HG03520 (cell line): ENCODE data around the gene DDN.

ENCODE experiments used
- ATAC-seq: cut with Tn5 transposase; IDR thresholded peaks from one replicate; pipeline ENCODE4 v1.9.1; 2021; ENCODE audit warnings: mild to moderate bottlenecking, moderate library complexity; ENCODE audit not compliant: unreplicated experiment

Gene DDN

GRCh38 chr12:48999371-49000131 lies at the start of gene DDN:
TSS of gene DDN (minus strand) at chr12:48999375. CDS start at chr12:48999287, 88 bp downstream.
- ATAC-seq: peak; percentile 41

GRCh38 chr12:49048953-49049352 lies 49.8 kb upstream of the DDN start:
- no peak for ATAC-seq

- ATAC-seq: no peak
Measured at GRCh38 chr12:49046129-49046895, 47.1 kb upstream of the DDN start.

GRCh38 chr12:49044660-49045059 lies 45.5 kb upstream of the DDN start:
- ATAC-seq: no peak

GRCh38 chr12:49043856-49044258 lies 44.7 kb upstream of the DDN start:
- ATAC-seq: no peak

GRCh38 chr12:49043241-49043640 lies 44.1 kb upstream of the DDN start:
- ATAC-seq: no peak

- no peak for ATAC-seq
Measured at GRCh38 chr12:49041881-49042484, 42.8 kb upstream of the DDN start.

GRCh38 chr12:49041036-49041880 lies 42.1 kb upstream of the DDN start:
- no peak for ATAC-seq

GRCh38 chr12:49040364-49040855 lies 41.2 kb upstream of the DDN start:
- no peak for ATAC-seq

- no peak for ATAC-seq
Measured at GRCh38 chr12:49039421-49040363, 40.5 kb upstream of the DDN start.

GRCh38 chr12:49038291-49038955 lies 39.2 kb upstream of the DDN start:
- no peak for ATAC-seq

GRCh38 chr12:49037947-49038237 lies 38.7 kb upstream of the DDN start:
- ATAC-seq: no peak

- no peak for ATAC-seq
Measured at GRCh38 chr12:49037111-49037946, 38.2 kb upstream of the DDN start.

GRCh38 chr12:49036029-49036428 lies 36.9 kb upstream of the DDN start:
- ATAC-seq: no peak

- no peak for ATAC-seq
Measured at GRCh38 chr12:49034286-49034622, 35.1 kb upstream of the DDN start.

- ATAC-seq: no peak
Measured at GRCh38 chr12:49033611-49034285, 34.6 kb upstream of the DDN start.

- no peak for ATAC-seq
Measured at GRCh38 chr12:49032679-49033447, 33.7 kb upstream of the DDN start.
